Measurements from ENCODE around the gene PFAS. TPM values are rescaled to one million over a fixed set of nuclear protein-coding genes. Genes with fewer than 3 reads are reported as not detected.

Gene PFAS
- polyA plus RNA-seq, 3 donors, result 37.6 to 46.6 (median 41.2) TPM

DNA sequence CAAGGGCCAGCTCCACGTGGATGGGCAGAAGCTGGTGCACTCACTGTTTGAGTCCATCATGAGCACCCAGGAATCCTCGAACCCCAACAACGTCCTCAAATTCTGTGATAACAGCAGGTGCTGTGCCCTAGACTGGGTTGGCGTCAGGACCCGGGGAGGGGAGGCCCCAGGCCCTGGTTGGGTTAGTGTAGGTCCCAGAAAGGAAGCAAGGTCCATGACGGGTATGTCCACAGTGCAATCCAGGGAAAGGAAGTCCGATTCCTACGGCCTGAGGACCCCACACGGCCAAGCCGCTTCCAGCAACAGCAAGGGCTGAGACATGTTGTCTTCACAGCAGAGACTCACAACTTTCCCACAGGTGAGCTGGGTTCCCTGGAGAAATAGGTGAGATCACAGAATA is 7.2 kb downstream of the PFAS start:
- no peak for DNase-seq (ENCODE audit: extremely low read depth in 1 of 11, low read depth in 9 of 11, low spot score in 4 of 11)

DNA sequence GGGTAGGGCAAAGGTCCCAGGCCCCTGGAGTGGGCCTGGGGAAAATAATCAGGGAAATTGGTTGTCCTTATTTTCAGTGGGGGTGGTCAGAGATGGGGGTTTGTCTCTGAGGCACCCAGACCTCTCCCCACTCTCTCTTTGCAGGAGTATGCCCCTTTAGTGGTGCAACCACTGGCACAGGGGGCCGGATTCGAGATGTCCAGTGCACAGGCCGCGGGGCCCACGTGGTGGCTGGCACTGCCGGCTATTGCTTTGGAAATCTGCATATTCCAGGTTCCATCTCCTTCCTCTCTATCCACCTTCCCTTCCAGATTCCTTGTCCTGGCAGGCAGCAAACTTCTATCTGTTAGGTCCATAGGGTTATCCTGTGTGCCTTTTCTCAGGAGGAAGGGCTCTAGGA is 7.6 kb downstream of the PFAS start:
- DNase-seq (ENCODE audit: extremely low read depth in 1 of 11, low read depth in 9 of 11, low spot score in 4 of 11), result no peak

DNA sequence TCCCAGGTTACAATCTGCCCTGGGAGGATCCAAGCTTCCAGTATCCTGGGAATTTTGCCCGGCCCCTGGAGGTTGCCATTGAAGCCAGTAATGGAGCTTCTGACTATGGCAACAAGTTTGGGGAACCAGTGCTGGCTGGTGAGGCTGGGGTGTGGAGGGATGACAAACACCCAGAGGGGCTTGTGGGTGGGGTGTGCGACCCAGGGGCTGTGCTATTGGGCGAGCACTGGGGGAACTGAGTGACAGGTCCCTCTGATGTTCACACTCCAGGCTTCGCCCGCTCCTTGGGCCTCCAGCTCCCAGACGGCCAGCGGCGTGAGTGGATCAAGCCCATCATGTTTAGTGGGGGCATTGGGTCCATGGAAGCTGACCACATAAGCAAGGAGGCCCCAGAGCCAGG is 8.7 kb downstream of the PFAS start:
- no peak for DNase-seq (ENCODE audit: extremely low read depth in 1 of 11, low read depth in 9 of 11, low spot score in 4 of 11)

DNA sequence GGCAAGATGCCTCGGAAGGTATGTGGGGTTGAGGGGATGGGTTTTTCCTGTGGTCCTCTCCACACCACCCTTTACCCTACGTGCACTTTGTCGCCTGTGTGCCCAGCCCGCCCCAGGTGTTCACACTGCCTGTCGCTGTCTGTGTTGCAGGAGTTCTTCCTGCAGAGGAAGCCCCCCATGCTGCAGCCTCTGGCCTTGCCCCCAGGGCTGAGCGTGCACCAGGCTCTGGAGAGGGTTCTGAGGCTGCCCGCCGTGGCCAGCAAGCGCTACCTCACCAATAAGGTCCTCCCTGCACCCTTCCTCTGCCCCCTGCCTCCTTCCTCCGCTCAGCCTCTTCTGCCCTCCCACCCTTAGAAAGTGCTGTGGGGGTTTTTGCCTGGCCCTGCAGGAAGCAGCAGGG is 15.2 kb downstream of the PFAS start:
- no peak for DNase-seq (ENCODE audit: extremely low read depth in 1 of 11, low read depth in 9 of 11, low spot score in 4 of 11)

DNA sequence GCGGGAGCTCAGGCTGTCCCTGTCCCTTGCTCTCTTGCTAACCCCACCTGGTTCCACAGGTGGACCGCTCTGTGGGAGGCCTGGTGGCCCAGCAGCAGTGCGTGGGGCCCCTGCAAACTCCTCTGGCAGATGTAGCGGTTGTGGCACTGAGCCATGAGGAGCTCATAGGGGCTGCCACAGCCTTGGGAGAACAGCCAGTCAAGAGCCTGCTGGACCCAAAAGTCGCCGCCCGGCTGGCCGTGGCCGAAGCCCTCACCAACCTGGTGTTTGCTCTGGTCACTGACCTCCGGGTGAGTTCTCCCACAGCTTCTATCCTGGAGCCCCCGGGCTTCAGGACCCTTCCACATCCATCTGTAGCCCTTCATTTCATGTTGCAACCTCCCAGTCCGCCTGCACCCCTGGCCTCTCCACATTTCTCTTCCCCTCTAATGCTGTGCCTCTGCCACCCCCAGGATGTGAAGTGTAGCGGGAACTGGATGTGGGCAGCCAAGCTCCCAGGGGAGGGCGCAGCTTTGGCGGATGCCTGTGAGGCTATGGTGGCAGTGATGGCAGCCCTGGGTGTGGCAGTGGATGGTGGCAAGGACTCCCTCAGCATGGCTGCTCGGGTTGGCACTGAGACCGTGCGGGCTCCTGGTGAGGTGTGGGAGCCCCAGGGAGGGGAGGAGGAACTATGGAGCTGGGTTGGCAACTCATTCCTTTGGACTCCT is 15.9 kb downstream of the PFAS start:
- no peak for DNase-seq (ENCODE audit: extremely low read depth in 1 of 11, low read depth in 9 of 11, low spot score in 4 of 11)

DNA sequence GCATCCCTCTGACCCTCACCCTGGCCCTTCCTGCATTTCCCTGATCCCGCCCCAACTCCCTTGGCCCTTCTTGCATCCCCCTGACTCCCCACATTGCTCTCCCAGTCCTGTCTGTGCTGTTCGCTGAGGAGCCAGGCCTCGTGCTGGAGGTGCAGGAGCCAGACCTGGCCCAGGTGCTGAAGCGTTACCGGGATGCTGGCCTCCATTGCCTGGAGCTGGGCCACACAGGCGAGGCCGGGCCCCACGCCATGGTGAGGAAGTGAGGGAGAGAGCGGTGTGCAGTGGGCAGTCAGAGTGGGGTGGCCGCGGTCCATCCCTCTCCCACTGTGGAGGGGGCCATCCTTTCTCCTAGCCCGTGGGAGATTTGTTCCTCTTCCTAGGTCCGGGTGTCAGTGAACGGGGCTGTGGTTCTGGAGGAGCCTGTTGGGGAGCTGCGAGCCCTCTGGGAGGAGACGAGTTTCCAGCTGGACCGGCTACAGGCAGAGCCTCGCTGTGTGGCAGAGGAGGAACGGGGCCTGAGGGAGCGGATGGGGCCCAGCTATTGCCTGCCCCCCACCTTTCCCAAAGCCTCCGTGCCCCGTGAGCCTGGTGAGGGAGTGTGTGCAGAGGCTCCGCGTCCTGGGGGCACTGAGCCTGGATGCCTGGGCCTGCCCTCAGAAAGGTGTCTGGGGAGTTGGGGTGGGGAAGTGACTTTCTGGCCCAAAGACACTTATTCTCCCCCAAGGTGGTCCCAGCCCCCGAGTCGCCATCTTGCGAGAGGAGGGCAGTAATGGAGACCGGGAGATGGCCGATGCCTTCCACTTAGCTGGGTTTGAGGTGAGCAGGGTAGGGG is 17.8 kb downstream of the PFAS start:
- DNase-seq (ENCODE audit: extremely low read depth in 1 of 11, low read depth in 9 of 11, low spot score in 4 of 11), result no peak

DNA sequence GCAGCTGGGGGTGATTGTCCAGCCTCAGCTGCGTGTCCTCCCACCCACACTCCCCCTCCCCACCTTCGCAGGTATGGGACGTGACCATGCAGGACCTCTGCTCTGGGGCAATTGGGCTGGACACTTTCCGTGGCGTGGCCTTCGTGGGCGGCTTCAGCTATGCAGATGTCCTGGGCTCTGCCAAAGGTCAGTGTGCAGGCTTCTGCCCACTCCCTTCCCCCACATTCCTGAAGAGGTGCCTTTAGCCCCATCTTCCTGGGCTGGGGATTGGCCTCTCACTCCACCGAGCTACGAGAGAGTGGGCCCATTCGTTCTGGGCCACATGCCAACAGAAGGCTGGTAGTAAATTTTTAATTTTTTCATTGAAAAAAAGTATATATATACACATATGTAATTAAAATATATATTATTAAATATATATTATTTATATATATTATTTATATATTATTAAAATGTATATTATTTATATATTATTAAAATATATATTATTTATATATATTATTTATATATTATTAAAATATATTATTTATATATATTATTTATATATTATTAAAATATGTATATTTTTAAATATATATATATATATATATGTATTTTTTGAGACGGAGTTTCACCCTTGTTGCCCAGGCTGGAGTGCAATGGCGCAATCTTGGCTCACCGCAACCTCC is 18.5 kb downstream of the PFAS start:
- no peak for DNase-seq (ENCODE audit: extremely low read depth in 1 of 11, low read depth in 9 of 11, low spot score in 4 of 11)

DNA sequence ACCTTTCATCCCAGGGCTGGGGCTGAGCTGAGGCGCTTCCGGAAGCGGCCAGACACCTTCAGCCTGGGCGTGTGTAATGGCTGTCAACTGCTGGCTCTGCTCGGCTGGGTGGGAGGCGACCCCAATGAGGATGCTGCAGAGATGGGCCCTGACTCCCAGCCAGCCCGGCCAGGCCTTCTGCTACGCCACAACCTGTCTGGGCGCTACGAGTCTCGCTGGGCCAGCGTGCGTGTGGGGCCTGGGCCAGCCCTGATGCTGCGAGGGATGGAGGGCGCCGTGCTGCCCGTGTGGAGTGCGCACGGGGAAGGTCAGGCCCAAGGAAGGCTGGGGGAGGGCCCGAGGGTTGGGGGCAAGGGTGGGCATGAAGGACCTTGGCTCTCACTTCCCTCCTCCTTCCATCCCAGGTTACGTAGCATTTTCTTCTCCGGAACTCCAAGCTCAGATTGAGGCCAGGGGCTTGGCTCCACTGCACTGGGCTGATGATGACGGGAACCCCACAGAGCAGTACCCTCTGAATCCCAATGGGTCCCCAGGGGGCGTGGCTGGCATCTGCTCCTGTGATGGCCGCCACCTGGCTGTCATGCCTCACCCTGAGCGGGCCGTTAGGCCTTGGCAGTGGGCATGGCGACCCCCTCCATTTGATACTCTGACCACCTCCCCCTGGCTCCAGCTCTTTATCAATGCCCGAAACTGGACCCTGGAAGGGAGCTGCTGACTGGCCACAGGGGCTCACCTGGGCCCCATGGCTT is 19.6 kb downstream of the PFAS start:
- no peak for DNase-seq (ENCODE audit: extremely low read depth in 1 of 11, low read depth in 9 of 11, low spot score in 4 of 11)

DNA sequence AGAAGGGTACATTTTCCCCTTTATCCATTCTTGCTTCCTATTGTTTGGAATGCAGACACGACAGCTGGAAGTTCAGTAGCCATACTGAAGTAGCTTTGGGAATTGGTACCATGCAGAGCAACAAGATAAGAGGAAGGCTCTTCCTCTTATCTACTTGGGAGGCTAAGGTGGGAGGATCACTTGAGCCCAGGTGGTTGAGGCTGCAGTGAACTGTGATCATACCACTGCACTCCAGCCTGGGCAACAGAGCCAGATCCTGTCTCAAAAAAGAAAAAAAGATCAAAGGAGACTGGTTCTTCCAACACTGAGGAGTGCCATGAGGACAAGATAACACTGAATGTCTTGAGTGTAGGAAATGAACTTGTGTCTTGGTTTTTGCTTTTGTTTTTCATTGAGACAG is 23.3 kb downstream of the PFAS start:
- no peak for DNase-seq (ENCODE audit: extremely low read depth in 1 of 11, low read depth in 9 of 11, low spot score in 4 of 11)

DNA sequence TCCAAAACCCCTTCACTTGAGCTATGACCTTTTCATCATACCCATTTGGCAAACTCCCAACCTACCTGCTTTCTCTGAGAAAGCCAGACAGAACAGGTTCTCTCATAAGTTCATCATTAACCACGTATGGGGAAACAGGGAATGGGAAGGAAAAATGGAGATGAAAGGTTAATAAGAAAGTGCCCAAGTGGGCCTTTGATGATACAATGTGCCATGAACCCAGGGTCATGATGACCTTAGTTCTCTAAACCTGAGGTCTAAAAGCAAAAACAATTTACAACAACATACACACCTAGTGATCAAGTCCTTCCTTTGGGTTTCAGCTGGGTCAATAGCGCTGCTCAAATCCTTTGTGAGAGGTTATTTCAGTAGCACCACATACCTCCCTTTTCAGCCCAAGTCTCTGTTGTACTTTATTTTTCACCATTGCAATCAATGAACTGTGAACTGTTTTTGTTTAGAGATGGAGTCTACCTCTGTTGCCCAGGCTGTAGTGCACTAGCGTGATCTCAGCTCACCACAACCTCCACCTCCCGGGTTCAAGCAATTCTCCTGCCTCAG is 24.9 kb downstream of the PFAS start:
- DNase-seq (ENCODE audit: extremely low read depth in 1 of 11, low read depth in 9 of 11, low spot score in 4 of 11), result peak in 6 of 11 donors; percentile 14 to 69 (median 34)

DNA sequence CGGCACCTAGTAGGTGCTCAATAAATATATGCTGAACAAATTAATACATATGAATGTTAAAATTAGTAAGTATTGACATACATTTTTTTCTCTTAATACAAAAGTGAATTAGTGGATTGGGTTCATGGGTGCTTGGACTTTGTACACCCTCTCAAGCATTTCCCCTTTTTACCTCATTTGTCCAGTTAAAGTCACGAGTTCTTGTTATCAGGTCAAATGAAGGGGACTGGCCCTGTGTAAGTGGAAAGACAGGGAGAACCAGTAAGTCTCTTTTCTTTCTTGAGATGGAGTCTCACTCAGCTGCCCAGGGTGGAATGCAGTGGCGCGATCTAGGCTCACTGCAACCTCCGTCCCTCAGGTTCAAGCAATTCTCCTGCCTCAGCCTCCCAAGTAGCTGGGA is 25.7 kb downstream of the PFAS start:
- DNase-seq (ENCODE audit: extremely low read depth in 1 of 11, low read depth in 9 of 11, low spot score in 4 of 11), result no peak

DNA sequence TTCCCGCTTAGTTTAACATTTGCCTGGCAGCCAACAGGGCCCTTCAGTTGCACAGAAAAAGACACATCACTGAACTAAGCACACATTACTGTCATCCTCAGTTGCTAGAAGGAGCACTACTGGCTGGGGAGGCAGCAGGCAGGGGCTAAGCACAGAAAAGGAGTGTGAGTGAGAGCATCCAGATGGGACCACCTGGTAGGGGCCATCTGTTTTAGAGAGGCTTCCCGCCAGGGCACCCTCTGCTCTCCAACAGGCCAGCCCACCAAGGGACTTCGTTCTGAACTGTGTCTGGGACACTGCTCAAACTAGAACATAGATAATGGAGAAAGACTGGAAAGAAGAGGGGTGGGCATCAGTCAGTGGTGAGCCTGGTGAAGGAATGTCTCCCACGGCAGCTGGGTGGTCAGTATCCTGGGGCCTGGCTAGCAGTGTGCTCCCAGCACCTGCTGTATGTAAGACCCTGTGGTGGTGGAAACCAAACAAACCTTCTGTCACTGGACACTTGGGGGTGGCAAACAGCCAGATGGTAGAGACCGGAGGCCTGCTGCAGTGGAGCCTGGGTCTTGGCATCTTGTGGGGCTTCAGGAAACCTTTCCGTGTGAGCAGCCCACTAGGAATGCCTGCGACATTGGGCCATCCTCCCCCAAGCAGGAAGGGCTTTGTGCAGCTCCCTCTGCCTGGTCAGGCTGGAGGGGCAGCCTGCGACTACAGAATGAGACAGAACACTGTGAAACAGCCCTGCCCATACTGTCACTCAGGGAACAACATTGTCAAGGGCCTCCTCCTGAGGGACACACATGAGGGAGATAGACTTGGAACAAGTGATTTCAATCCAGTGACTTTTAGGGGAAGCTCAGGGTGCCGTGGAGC is 26.6 kb downstream of the PFAS start:
- no peak for DNase-seq (ENCODE audit: extremely low read depth in 1 of 11, low read depth in 9 of 11, low spot score in 4 of 11)

DNA sequence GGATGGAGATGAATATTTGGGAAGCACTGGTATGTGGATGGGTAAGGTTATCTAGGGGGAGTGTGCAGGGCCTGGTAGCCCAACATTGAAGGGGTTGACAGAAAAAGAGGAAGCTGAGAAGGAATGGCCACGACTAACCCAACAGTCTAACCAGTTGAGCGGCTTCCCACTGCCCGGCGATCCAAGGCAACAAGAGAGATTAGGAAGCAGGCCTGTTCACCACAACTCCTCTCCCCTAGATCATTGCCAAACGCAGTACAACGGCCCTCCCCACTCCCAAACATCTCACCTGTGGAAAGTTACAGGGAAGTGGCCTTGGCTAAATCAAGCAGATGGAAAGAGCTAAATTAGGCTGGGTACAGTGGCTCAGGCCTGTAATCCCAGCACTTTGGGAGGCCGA is 28.2 kb downstream of the PFAS start:
- no peak for DNase-seq (ENCODE audit: extremely low read depth in 1 of 11, low read depth in 9 of 11, low spot score in 4 of 11)

DNA sequence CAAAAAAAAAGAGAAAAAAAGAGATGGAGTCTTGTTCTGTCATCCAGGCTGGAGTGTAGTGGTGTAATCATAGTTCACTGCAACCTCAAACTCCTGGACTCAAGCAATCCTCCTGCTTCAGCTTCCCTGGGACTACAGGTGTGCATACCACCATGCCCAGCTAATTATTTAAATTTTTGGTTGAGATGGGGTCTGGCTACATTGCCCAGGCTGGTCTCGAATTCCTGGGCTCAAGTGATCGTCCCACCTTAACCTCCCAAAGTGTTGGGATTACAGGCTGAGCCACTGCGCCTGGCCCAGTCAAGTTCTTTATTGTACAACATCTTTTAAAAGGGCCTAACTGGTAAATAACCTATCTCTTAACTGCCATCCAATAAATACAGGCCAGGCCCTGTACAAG is 33.3 kb downstream of the PFAS start:
- no peak for DNase-seq (ENCODE audit: extremely low read depth in 1 of 11, low read depth in 9 of 11, low spot score in 4 of 11)

DNA sequence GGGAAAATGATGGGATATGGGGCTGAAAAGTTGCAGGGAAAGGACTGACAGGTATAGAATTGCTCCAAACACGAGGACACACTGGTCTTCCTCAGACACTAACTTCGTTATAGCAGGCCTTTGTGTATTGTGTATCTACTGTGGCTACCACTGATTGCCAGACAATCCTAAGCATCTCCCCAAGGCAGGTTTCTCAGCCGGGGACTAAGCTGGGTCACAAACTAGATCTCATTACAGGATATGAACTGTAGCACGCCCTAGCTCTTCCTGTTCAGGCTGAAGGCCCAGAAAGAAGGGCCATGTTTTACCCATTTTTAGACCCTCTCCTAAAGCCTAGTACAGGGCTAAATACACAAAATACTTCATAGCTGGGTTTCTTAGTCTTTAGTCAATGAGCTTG is 34.3 kb downstream of the PFAS start:
- no peak for DNase-seq (ENCODE audit: extremely low read depth in 1 of 11, low read depth in 9 of 11, low spot score in 4 of 11)

DNA sequence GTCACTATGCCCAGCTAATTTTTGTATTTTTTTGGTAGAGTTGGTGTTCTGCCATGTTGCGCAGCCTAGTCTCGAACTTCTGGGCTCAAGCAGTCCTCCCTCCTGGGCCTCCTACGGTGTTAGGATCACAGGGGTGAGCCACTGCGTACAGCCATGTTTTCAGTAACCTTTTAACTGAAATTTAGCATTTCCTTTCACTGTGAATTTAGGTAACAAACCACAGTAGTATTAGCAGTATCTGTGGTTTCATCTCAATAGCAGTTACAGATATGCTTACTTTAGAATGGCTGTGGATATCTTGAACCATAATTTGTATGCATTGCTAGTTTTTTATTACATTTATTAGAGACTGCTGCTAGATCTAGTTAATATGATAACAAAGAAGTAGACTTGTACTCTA is 35.0 kb downstream of the PFAS start:
- no peak for DNase-seq (ENCODE audit: extremely low read depth in 1 of 11, low read depth in 9 of 11, low spot score in 4 of 11)

DNA sequence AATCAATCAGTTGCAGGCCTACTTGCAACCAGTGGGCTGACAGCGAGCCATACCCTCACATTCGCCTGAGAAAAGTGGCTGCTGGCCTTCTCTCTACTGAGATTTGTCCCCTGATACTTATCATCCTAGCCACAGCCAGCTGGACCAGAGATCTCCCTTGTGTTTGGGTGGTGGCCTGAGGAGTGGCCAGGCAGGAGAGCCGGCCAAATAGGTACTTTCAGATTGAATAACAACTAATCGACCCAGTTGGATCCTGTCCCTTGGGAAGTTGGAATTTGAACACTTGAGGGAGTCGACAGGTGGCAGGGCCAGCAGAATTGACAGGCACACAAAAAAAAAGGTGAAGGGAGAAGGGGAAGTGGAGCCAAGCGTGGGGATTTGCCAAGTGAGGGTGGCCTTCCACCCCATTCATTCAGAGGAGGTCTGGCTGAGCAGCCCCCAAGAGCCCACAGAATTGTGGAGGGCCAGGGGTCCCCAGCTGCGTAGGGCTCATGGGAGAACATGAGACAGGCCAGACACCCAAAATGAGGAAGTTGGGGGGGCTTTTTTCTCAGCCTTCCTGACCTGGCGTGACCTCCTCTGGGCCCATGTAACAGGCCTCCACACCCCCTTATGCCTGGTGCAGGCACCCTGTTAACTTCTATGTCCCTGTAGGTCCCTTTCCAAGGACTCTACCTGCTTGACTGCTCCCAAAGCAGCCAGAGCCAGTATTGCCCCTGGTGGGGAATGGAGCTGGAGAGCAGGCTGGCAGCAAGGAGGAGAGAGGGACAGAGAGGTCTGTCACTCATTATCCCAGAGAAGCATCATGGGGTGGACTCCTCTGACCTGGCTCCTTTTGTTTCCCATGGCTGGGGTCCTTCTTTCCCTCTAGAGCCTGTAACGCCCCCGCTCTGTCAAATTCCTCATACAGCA is 36.4 kb downstream of the PFAS start:
- DNase-seq (ENCODE audit: extremely low read depth in 1 of 11, low read depth in 9 of 11, low spot score in 4 of 11), result no peak
